Measurements from ENCODE around the gene MTF1.
"Not testable (repeated sequence)": the region's sequence is repeated elsewhere in the genome, so short reads cannot be mapped to it uniquely, and the experiment has no call there.

MTF1 gene

DNA sequence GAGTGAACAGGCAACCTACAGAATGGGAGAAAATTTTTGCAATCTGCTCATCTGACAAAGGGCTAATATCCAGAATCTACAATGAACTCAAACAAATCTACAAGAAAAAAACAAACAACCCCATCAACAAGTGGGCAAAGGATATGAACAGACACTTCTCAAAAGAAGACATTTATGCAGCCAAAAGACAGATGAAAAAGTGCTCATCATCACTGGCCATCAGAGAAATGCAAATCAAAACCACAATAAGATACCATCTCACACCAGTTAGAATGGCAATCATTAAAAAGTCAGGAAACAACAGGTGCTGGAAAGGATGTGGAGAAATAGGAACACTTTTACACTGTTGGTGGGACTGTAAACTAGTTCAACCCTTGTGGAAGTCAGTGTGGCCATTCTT, 88.0 kb downstream of the MTF1 start:
- H3K4me1 ChIP-seq (ENCODE audit: insufficient read depth, low read length); H3K27me3 ChIP-seq (ENCODE audit: control insufficient read depth in 1 of 2, insufficient read depth in 2 of 2, low read length in 2 of 2); H3K9me3 ChIP-seq (ENCODE audit: low read length); H3K4me3 ChIP-seq (ENCODE audit: low read depth in 1 of 2, low read length in 2 of 2); H3K9ac ChIP-seq (ENCODE audit: low read length); H3K36me3 ChIP-seq (ENCODE audit: insufficient read depth, low read length); H3K27ac ChIP-seq (ENCODE audit: low read depth, low read length): not testable (repeated sequence)

DNA sequence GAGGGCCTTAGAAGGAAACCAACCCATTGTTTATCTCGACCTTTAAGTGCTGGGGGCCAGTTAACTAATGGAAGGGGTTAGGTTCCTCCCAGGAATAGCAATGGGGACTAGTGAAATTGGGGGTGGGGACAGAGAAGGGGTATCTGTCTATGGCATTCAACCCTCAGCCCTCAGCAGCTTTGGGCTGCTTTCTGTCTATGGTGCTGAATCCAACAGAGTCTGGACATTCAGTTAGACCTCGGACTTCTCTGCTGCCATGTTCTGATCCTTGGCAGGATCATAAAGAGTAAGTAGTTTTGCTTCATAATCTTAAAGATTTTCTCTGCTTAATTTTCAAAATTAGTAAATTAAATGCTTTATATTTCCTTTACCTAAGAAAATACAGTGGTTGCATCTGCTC, 91.9 kb downstream of the MTF1 start:
- peaks cover 31 to 38% of the 10 kb centered on the region in 2 donors for H3K27me3 ChIP-seq (ENCODE audit: control insufficient read depth in 1 of 2, insufficient read depth in 2 of 2, low read length in 2 of 2)
- H3K4me3 ChIP-seq (ENCODE audit: low read depth in 1 of 2, low read length in 2 of 2), result no peak overlapping the region

GRCh38 chr1:37765916-37766664, 93.3 kb downstream of the MTF1 start:
- no peaks in the 10 kb centered on the region for H3K36me3 ChIP-seq (ENCODE audit: insufficient read depth, low read length)
- H3K9ac ChIP-seq (ENCODE audit: low read length), result no peak overlapping the region
- H3K27ac ChIP-seq (ENCODE audit: low read depth, low read length), result no peak overlapping the region
- peaks cover 31 to 46% of the 10 kb centered on the region in 2 donors for H3K27me3 ChIP-seq (ENCODE audit: control insufficient read depth in 1 of 2, insufficient read depth in 2 of 2, low read length in 2 of 2)
- H3K9me3 ChIP-seq (ENCODE audit: low read length), result no peaks in the 10 kb centered on the region
- no peak overlapping the region for H3K4me3 ChIP-seq (ENCODE audit: low read depth in 1 of 2, low read length in 2 of 2)
- H3K4me1 ChIP-seq (ENCODE audit: insufficient read depth, low read length), result no peaks in the 10 kb centered on the region

More for the DNA sequence above, 91.9 kb downstream of the MTF1 start:
- Histone ChIP-seq H3K9me3 (ENCODE audit: low read length) (no peaks in the 10 kb centered on the region), H3K36me3 (ENCODE audit: insufficient read depth, low read length) (no peaks in the 10 kb centered on the region), H3K4me1 (ENCODE audit: insufficient read depth, low read length) (no peaks in the 10 kb centered on the region), H3K27ac (ENCODE audit: low read depth, low read length) (no peak overlapping the region), H3K9ac (ENCODE audit: low read length) (no peak overlapping the region)

GRCh38 chr1:37764888-37765441, 94.4 kb downstream of the MTF1 start, which contains the start of gene EPHA10:
TSS of gene EPHA10 (minus strand) at chr1:37765120. CDS start at chr1:37765066, 54 bp downstream.
- Histone ChIP-seq H3K9ac (ENCODE audit: low read length) (no peak within 1 kb of the TSS), H3K27ac (ENCODE audit: low read depth, low read length) (no peak within 1 kb of the TSS), H3K27me3 (ENCODE audit: control insufficient read depth in 1 of 2, insufficient read depth in 2 of 2, low read length in 2 of 2) (peaks cover 31 to 46% of the 10 kb centered on the region in 2 donors), H3K4me3 (ENCODE audit: low read depth in 1 of 2, low read length in 2 of 2) (no peak within 1 kb of the TSS), H3K4me1 (ENCODE audit: insufficient read depth, low read length) (no peaks in the 10 kb centered on the region), H3K36me3 (ENCODE audit: insufficient read depth, low read length) (no peaks in the 10 kb centered on the region), H3K9me3 (ENCODE audit: low read length) (no peaks in the 10 kb centered on the region)

- no peak overlapping the region for H3K4me3 ChIP-seq (ENCODE audit: low read depth in 1 of 2, low read length in 2 of 2)
- peaks cover 31 to 46% of the 10 kb centered on the region in 2 donors for H3K27me3 ChIP-seq (ENCODE audit: control insufficient read depth in 1 of 2, insufficient read depth in 2 of 2, low read length in 2 of 2)
- no peaks in the 10 kb centered on the region for H3K9me3 ChIP-seq (ENCODE audit: low read length)
- H3K4me1 ChIP-seq (ENCODE audit: insufficient read depth, low read length), result no peaks in the 10 kb centered on the region
- H3K9ac ChIP-seq (ENCODE audit: low read length), result no peak overlapping the region
- no peaks in the 10 kb centered on the region for H3K36me3 ChIP-seq (ENCODE audit: insufficient read depth, low read length)
- no peak overlapping the region for H3K27ac ChIP-seq (ENCODE audit: low read depth, low read length)
Measured at GRCh38 chr1:37764414-37764825, 95.0 kb downstream of the MTF1 start.

DNA sequence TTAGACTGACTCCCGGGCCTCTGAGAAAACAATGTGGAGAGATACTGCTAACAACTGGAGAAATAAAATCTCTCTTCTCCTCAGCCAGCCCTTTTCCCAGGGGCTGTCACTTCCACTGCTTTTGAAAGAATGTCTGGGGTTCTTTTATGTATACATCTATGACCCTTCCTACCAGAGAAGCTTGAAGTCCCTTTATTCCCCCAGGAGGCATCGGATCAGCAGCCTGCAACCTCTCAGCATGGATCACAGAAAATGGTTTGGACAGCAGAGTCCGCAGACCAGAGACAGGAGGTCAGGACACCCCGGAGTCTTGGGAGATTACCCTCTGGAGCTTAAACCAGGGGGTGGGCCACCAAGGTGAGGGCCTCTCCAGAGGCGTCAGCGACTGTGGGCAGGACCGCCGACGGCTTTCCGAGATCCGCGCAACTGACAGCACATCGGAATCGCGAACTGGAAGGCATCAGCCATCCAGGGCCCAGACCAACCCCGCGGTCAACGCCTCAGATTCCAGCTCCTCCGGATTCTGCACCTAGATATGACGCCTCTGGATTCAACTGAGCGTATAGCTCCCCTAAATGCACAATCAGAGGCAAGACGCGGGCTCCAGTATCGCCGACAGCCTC, 95.5 kb downstream of the MTF1 start:
- H3K27ac ChIP-seq (ENCODE audit: low read depth, low read length), result no peak overlapping the region
- H3K9ac ChIP-seq (ENCODE audit: low read length), result no peak overlapping the region

GRCh38 chr1:37762516-37762915, 96.9 kb downstream of the MTF1 start:
- no peaks in the 10 kb centered on the region for H3K9me3 ChIP-seq (ENCODE audit: low read length)
- peaks cover 31 to 40% of the 10 kb centered on the region in 2 donors for H3K27me3 ChIP-seq (ENCODE audit: control insufficient read depth in 1 of 2, insufficient read depth in 2 of 2, low read length in 2 of 2)
- H3K27ac ChIP-seq (ENCODE audit: low read depth, low read length), result no peak overlapping the region
- H3K4me3 ChIP-seq (ENCODE audit: low read depth in 1 of 2, low read length in 2 of 2), result no peak overlapping the region
- no peaks in the 10 kb centered on the region for H3K4me1 ChIP-seq (ENCODE audit: insufficient read depth, low read length)
- no peak overlapping the region for H3K9ac ChIP-seq (ENCODE audit: low read length)
- no peaks in the 10 kb centered on the region for H3K36me3 ChIP-seq (ENCODE audit: insufficient read depth, low read length)

More for the DNA sequence above, 95.5 kb downstream of the MTF1 start:
- no peaks in the 10 kb centered on the region for H3K4me1 ChIP-seq (ENCODE audit: insufficient read depth, low read length)
- H3K9me3 ChIP-seq (ENCODE audit: low read length), result no peaks in the 10 kb centered on the region
- H3K4me3 ChIP-seq (ENCODE audit: low read depth in 1 of 2, low read length in 2 of 2), result no peak overlapping the region
- peaks cover 31 to 41% of the 10 kb centered on the region in 2 donors for H3K27me3 ChIP-seq (ENCODE audit: control insufficient read depth in 1 of 2, insufficient read depth in 2 of 2, low read length in 2 of 2)
- no peaks in the 10 kb centered on the region for H3K36me3 ChIP-seq (ENCODE audit: insufficient read depth, low read length)

- Histone ChIP-seq H3K9me3 (ENCODE audit: low read length) (no peaks in the 10 kb centered on the region), H3K4me1 (ENCODE audit: insufficient read depth, low read length) (no peaks in the 10 kb centered on the region), H3K27ac (ENCODE audit: low read depth, low read length) (no peak overlapping the region), H3K4me3 (ENCODE audit: low read depth in 1 of 2, low read length in 2 of 2) (no peak overlapping the region), H3K36me3 (ENCODE audit: insufficient read depth, low read length) (no peaks in the 10 kb centered on the region), H3K9ac (ENCODE audit: low read length) (no peak overlapping the region), H3K27me3 (ENCODE audit: control insufficient read depth in 1 of 2, insufficient read depth in 2 of 2, low read length in 2 of 2) (peaks cover 25 to 40% of the 10 kb centered on the region in 2 donors)
Measured at GRCh38 chr1:37761416-37762095, 97.8 kb downstream of the MTF1 start.
